ENCODE data around the gene LRRC4.

DNA sequence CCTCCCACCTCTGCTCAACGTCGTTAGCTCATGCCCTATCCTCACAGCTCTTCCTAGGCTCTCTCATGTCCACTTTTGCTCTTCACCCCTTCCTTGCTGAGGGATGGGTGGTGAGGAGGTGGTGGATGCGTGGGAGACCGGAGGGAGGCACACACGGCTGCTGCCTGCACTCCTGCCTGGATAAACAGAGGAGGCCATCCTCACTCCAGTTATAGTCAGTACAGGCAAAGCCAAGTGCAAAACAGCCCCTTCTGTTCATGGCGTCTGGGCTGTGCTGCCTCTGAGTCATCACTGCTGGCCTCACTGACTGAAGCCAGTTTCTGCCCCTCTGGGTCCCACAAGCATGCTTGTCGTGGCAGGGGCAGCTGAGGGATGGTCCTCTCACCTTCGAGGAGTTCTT lies 31.9 kb upstream of the LRRC4 start:
- TF ChIP-seq ZNF623 (tag by site-specific recombination; IDR thresholded peaks at IDR 0.05): no peak
- TF ChIP-seq, protein P1, sequence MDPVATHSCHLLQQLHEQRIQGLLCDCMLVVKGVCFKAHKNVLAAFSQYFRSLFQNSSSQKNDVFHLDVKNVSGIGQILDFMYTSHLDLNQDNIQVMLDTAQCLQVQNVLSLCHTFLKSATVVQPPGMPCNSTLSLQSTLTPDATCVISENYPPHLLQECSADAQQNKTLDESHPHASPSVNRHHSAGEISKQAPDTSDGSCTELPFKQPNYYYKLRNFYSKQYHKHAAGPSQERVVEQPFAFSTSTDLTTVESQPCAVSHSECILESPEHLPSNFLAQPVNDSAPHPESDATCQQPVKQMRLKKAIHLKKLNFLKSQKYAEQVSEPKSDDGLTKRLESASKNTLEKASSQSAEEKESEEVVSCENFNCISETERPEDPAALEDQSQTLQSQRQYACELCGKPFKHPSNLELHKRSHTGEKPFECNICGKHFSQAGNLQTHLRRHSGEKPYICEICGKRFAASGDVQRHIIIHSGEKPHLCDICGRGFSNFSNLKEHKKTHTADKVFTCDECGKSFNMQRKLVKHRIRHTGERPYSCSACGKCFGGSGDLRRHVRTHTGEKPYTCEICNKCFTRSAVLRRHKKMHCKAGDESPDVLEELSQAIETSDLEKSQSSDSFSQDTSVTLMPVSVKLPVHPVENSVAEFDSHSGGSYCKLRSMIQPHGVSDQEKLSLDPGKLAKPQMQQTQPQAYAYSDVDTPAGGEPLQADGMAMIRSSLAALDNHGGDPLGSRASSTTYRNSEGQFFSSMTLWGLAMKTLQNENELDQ (tag by site-specific recombination; IDR thresholded peaks at IDR 0.05; ENCODE audit: low read depth): no peak
- TF ChIP-seq, protein P2, sequence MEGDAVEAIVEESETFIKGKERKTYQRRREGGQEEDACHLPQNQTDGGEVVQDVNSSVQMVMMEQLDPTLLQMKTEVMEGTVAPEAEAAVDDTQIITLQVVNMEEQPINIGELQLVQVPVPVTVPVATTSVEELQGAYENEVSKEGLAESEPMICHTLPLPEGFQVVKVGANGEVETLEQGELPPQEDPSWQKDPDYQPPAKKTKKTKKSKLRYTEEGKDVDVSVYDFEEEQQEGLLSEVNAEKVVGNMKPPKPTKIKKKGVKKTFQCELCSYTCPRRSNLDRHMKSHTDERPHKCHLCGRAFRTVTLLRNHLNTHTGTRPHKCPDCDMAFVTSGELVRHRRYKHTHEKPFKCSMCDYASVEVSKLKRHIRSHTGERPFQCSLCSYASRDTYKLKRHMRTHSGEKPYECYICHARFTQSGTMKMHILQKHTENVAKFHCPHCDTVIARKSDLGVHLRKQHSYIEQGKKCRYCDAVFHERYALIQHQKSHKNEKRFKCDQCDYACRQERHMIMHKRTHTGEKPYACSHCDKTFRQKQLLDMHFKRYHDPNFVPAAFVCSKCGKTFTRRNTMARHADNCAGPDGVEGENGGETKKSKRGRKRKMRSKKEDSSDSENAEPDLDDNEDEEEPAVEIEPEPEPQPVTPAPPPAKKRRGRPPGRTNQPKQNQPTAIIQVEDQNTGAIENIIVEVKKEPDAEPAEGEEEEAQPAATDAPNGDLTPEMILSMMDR (tag by site-specific recombination; IDR thresholded peaks at IDR 0.05): no peak
- TF ChIP-seq KLF7 (tag by site-specific recombination; IDR thresholded peaks at IDR 0.05; ENCODE audit: borderline replicate concordance): no peak
- no peak for TF ChIP-seq ZNF239 (tag by site-specific recombination; IDR thresholded peaks at IDR 0.05)
- no peak for TF ChIP-seq ZNF274 (IDR thresholded peaks at IDR 0.05; ENCODE audit: low read length)
- TF ChIP-seq ZNF274 (tag by site-specific recombination; IDR thresholded peaks at IDR 0.05; ENCODE audit: borderline replicate concordance): no peak
- TF ChIP-seq ZNF629 (tag by site-specific recombination; IDR thresholded peaks at IDR 0.05): no peak
- no peak for TF ChIP-seq ZBTB8A (tag by site-specific recombination; IDR thresholded peaks at IDR 0.05)

All from HEK293 (cell line).